Natural killer cell treated with Interleukin-12 subunit alpha and Interleukin-12 subunit beta and Interleukin-15 and Interleukin-18, amount 100 ng/mL, for 72 hours (primary cell): ENCODE measurements around the gene RIMKLB. TPM values are rescaled to one million over a fixed set of nuclear protein-coding genes. Genes with fewer than 3 reads are reported as not detected.

ENCODE experiments used
- ATAC-seq, 2 donors: fragments of 150-1000 bp; cut with Tn5 transposase in 1 of 2; sonication (Bioruptor Pico), chemical (Tn5 transposase) in 1 of 2; 2 replicates each; pipeline ENCODE4 v1.10.0; 2021
- DNase-seq: peaks from one replicate; pipeline ENCODE4 v3.0.0; 2022; ENCODE audit warnings: low spot score
- H3K27ac Mint-ChIP-seq, 2 donors: 1 replicate in 1 of 2; 2 replicates in 1 of 2; pipeline ENCODE4 v1.8.0; 2022; ENCODE audit warnings: mixed read lengths in 2 of 2, mild to moderate bottlenecking in 1 of 2, moderate library complexity in 1 of 2
- H3K27me3 Mint-ChIP-seq, 2 donors: 1 replicate in 1 of 2; 2 replicates in 1 of 2; pipeline ENCODE4 v1.8.0; 2022; ENCODE audit warnings: mixed read lengths in 2 of 2
- H3K36me3 Mint-ChIP-seq: one replicate; pipeline ENCODE4 v1.8.0; 2022; ENCODE audit warnings: mixed read lengths
- H3K4me1 Mint-ChIP-seq, 2 donors: 1 replicate in 1 of 2; 2 replicates in 1 of 2; pipeline ENCODE4 v1.8.0; 2022; ENCODE audit warnings: low read depth in 2 of 2, mixed read lengths in 2 of 2, mild to moderate bottlenecking in 1 of 2
- H3K4me3 Mint-ChIP-seq: one replicate; pipeline ENCODE4 v1.8.0; 2022; ENCODE audit warnings: mixed read lengths
- H3K9me3 Mint-ChIP-seq: 2 replicates; pipeline ENCODE4 v1.8.0; 2022; ENCODE audit warnings: mixed read lengths
- total RNA-seq, 2 donors: library from RNA; stranded (reverse); gene quantifications; one replicate each; pipeline ENCODE4 v1.2.3, GENCODE V29; 2022

RIMKLB gene
- total RNA-seq, result 1 to 10 TPM; 2.3 to 5.5 TPM

- H3K27me3 Mint-ChIP-seq, result peaks cover 3 to 17% of the 10 kb centered on the region in 2 donors
- peak; percentile 95 for ATAC-seq
Measured at GRCh38 chr12:8697476-8698131, at the start of gene RIMKLB. Gene RIMKLB (plus strand): TSS chr12:8697991. CDS start chr12:8713867, 15,876 bp downstream.

GRCh38 chr12:8648576-8649205 is 49.1 kb upstream of the RIMKLB start:
- peak; percentile 93 to 95 for ATAC-seq

More at GRCh38 chr12:8697476-8698131, at the start of gene RIMKLB:
- peak; percentile 87 for DNase-seq
- Mint-ChIP-seq H3K9me3 (no peaks in the 10 kb centered on the region), H3K36me3 (no peaks in the 10 kb centered on the region), H3K4me1 (peaks cover 11 to 19% of the 10 kb centered on the region in 2 donors), H3K4me3 (peak within 1 kb of the TSS; percentile 85), H3K27ac (peak within 1 kb of the TSS; percentile 64 to 77)

GRCh38 chr12:8655421-8655820 is 42.4 kb upstream of the RIMKLB start:
- no peak overlapping the region for H3K27ac Mint-ChIP-seq
- ATAC-seq, result no peak

More at GRCh38 chr12:8648576-8649205, 49.1 kb upstream of the RIMKLB start:
- Mint-ChIP-seq H3K4me3 (peak overlapping the region; percentile 26), H3K27me3 (peaks cover 37 to 57% of the 10 kb centered on the region in 2 donors), H3K4me1 (peaks cover 34 to 49% of the 10 kb centered on the region in 2 donors), H3K9me3 (no peaks in the 10 kb centered on the region), H3K36me3 (peaks cover 7% of the 10 kb centered on the region), H3K27ac (peak overlapping the region; percentile 11 to 17)
- DNase-seq, result peak; percentile 78

GRCh38 chr12:8658346-8658745 is 39.4 kb upstream of the RIMKLB start:
- H3K27me3 Mint-ChIP-seq, result peaks cover 15 to 20% of the 10 kb centered on the region in 2 donors
- DNase-seq (no peak), ATAC-seq (no peak)
- no peaks in the 10 kb centered on the region for H3K4me1 Mint-ChIP-seq
- H3K36me3 Mint-ChIP-seq, result no peaks in the 10 kb centered on the region
- H3K9me3 Mint-ChIP-seq, result no peaks in the 10 kb centered on the region
- no peak overlapping the region for H3K27ac Mint-ChIP-seq
- H3K4me3 Mint-ChIP-seq, result no peak overlapping the region

More at GRCh38 chr12:8655421-8655820, 42.4 kb upstream of the RIMKLB start:
- Mint-ChIP-seq H3K4me1 (no peaks in the 10 kb centered on the region), H3K4me3 (no peak overlapping the region), H3K9me3 (no peaks in the 10 kb centered on the region), H3K36me3 (no peaks in the 10 kb centered on the region), H3K27me3 (peaks cover 28 to 42% of the 10 kb centered on the region in 2 donors)
- DNase-seq, result no peak

- H3K4me3 Mint-ChIP-seq, result no peak overlapping the region
- no peak for ATAC-seq
Measured at GRCh38 chr12:8661016-8661415, 36.8 kb upstream of the RIMKLB start.

GRCh38 chr12:8661751-8662150 is 36.0 kb upstream of the RIMKLB start:
- Mint-ChIP-seq H3K27me3 (peaks cover 11 to 20% of the 10 kb centered on the region in 2 donors), H3K36me3 (no peaks in the 10 kb centered on the region), H3K4me3 (no peak overlapping the region), H3K4me1 (no peaks in the 10 kb centered on the region), H3K27ac (no peak overlapping the region), H3K9me3 (no peaks in the 10 kb centered on the region)
- DNase-seq, result no peak
- no peak for ATAC-seq

More at GRCh38 chr12:8661016-8661415, 36.8 kb upstream of the RIMKLB start:
- Mint-ChIP-seq H3K27ac (no peak overlapping the region), H3K9me3 (no peaks in the 10 kb centered on the region), H3K27me3 (peaks cover 11 to 20% of the 10 kb centered on the region in 2 donors), H3K36me3 (no peaks in the 10 kb centered on the region), H3K4me1 (no peaks in the 10 kb centered on the region)
- no peak for DNase-seq

- no peak for ATAC-seq
- Mint-ChIP-seq H3K27me3 (peaks cover 11 to 20% of the 10 kb centered on the region in 2 donors), H3K4me3 (no peak within 1 kb of the TSS), H3K4me1 (no peaks in the 10 kb centered on the region), H3K27ac (no peak within 1 kb of the TSS), H3K36me3 (no peaks in the 10 kb centered on the region), H3K9me3 (no peaks in the 10 kb centered on the region)
- no peak for DNase-seq
Measured at GRCh38 chr12:8662593-8662992, 35.2 kb upstream of the RIMKLB start, which contains the start of gene MFAP5. Gene MFAP5 (minus strand): TSS chr12:8662826. CDS start chr12:8662104, 722 bp downstream.

- Mint-ChIP-seq H3K9me3 (no peaks in the 10 kb centered on the region), H3K4me3 (no peak overlapping the region), H3K27ac (no peak overlapping the region), H3K36me3 (no peaks in the 10 kb centered on the region), H3K27me3 (peaks cover 9 to 26% of the 10 kb centered on the region in 2 donors), H3K4me1 (no peaks in the 10 kb centered on the region)
- DNase-seq, result no peak
- no peak for ATAC-seq
Measured at GRCh38 chr12:8664228-8664913, 33.4 kb upstream of the RIMKLB start.

- Mint-ChIP-seq H3K27me3 (peaks cover 11 to 32% of the 10 kb centered on the region in 2 donors), H3K4me1 (no peaks in the 10 kb centered on the region), H3K4me3 (no peak overlapping the region), H3K27ac (no peak overlapping the region), H3K36me3 (no peaks in the 10 kb centered on the region), H3K9me3 (no peaks in the 10 kb centered on the region)
- ATAC-seq (no peak), DNase-seq (no peak)
Measured at GRCh38 chr12:8665759-8666158, 32.0 kb upstream of the RIMKLB start.

GRCh38 chr12:8667270-8667669 is 30.5 kb upstream of the RIMKLB start:
- no peak overlapping the region for H3K4me3 Mint-ChIP-seq
- H3K27me3 Mint-ChIP-seq, result peaks cover 11 to 32% of the 10 kb centered on the region in 2 donors
- ATAC-seq (no peak), DNase-seq (no peak)
- no peak overlapping the region for H3K27ac Mint-ChIP-seq
- no peaks in the 10 kb centered on the region for H3K9me3 Mint-ChIP-seq
- no peaks in the 10 kb centered on the region for H3K4me1 Mint-ChIP-seq
- H3K36me3 Mint-ChIP-seq, result no peaks in the 10 kb centered on the region

GRCh38 chr12:8668441-8668840 is 29.4 kb upstream of the RIMKLB start:
- H3K36me3 Mint-ChIP-seq, result no peaks in the 10 kb centered on the region
- no peak for ATAC-seq

GRCh38 chr12:8672381-8672780 is 25.4 kb upstream of the RIMKLB start:
- no peak overlapping the region for H3K4me3 Mint-ChIP-seq
- DNase-seq (no peak), ATAC-seq (no peak)
- no peaks in the 10 kb centered on the region for H3K4me1 Mint-ChIP-seq
- H3K27me3 Mint-ChIP-seq, result peaks cover 6 to 17% of the 10 kb centered on the region in 2 donors
- no peak overlapping the region for H3K27ac Mint-ChIP-seq
- no peaks in the 10 kb centered on the region for H3K36me3 Mint-ChIP-seq
- H3K9me3 Mint-ChIP-seq, result no peaks in the 10 kb centered on the region

More at GRCh38 chr12:8668441-8668840, 29.4 kb upstream of the RIMKLB start:
- Mint-ChIP-seq H3K4me3 (no peak overlapping the region), H3K9me3 (no peaks in the 10 kb centered on the region), H3K27me3 (peaks cover 11 to 32% of the 10 kb centered on the region in 2 donors), H3K27ac (no peak overlapping the region), H3K4me1 (no peaks in the 10 kb centered on the region)
- DNase-seq, result no peak

- DNase-seq (no peak), ATAC-seq (no peak)
- no peaks in the 10 kb centered on the region for H3K36me3 Mint-ChIP-seq
- H3K4me3 Mint-ChIP-seq, result no peak overlapping the region
- no peaks in the 10 kb centered on the region for H3K4me1 Mint-ChIP-seq
- peaks cover 4 to 14% of the 10 kb centered on the region in 2 donors for H3K27me3 Mint-ChIP-seq
- H3K27ac Mint-ChIP-seq, result no peak overlapping the region
- H3K9me3 Mint-ChIP-seq, result no peaks in the 10 kb centered on the region
Measured at GRCh38 chr12:8675591-8676036, 22.2 kb upstream of the RIMKLB start.
